Occipital lobe (tissue), 2 donors: Measurements from ENCODE around the gene SCN1B. TPM values are rescaled to one million over a fixed set of nuclear protein-coding genes. Genes with fewer than 3 reads are reported as not detected.

Experiments
- DNase-seq: peaks from one replicate; lab custom pipeline; 2025; lab: John Stamatoyannopoulos, UW
- total RNA-seq: library from RNA; depleted of rRNA; stranded (reverse); fragments of >200 nt; gene quantifications from one replicate; pipeline ENCODE4 v1.2.3, GENCODE V29; 2014

SCN1B gene
- total RNA-seq, 1 donor from 2014 or later, result 1.1 TPM

DNA sequence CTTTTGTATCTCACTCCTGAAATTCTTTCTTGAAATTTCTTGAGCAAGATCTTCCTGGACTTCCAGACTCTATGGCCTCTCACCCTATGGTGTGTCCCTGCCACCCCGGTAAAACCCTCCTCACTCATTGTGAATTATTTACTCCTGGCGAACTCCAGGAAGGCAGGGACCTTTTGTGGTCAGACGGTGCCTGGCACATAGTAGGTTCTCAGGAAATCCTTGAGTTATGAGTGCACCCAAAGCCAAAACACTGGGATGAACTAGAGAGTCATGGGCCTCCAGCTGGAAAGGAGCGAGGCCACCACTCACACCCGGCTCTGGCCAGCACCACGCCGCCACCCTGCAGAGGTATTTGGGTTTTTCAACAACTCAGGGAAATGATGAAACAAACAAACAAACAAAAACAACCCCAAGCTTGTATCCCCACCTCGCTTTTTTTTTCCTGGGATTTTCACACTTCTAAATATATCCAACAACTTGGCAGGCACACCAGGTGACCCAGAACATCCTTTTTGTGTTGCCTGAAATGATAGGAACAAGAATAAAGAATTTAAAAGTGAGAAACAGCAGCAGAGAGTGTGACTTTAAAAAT lies 22.4 kb downstream of the SCN1B start:
- DNase-seq, result no peak

DNA sequence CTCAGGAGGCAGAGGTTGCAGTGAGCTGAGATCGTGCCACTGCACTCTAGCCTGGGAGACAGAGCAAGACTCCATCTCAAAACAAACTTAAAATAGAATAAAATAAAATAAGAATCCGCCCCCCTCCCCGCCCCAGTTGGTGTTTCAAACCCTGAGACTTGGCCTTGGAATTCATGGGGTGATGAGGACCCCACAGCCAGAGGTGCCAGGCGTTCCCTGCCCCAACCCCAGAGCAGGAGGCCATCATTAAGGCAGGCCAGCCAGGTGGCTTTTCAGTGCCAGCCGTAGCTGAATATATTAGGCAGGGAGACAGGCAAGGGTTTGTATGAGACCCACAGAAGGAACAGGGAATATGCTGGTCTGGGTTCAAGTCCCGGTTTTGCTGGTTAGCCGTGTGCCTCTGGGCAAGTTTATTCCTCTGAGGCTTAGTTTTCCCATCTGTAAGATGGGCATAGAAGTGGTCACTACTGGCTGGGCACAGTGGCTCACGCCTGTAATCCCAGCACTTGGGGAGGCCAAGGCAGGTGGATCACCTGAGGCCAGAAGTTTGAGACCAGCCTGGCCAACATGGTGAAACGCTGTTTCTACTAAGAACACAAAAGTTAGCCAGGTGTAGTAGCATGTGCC lies 23.5 kb downstream of the SCN1B start:
- no peak for DNase-seq

DNA sequence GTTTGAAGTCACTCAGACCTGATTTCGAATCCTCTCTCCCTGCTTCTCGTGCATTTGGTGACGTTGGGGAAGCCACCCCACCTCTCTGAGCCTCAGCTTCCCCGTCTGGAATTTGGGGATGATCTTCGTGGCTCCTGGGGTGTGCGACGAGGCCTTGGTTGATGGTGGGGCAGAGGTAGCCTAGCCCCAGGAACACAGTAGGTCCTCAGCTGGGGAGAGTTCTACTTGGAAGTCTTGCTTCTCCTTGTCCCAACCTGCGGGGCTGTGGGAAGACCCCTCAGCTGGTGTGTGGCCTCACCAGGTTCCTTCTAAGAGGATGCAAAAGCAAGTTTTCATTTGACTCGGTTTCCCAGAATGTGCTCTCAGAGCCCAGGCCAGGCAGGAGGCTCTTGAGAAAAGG lies 24.4 kb downstream of the SCN1B start:
- no peak for DNase-seq

DNA sequence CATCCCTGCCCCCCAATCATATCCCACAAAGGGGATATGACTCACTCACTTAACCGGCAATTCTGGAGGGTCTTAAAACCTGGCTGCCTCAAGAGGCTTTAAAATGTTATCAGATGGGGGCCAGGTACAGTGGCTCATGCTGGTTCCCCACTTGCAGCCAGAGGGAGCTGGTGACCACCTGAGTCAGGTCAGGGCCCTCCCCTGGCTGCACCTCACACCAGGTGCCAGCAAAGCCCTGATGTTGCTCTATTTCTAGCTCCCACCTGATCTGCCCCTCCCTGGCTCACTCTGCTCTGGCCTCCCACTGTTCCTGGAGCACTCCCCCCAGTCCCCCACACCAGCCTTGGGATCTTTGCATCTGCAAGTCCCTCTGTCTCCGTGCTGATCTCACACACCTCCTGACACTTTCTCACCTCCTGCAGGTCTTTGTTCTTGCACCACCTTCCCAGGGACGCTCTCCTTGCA lies 25.5 kb downstream of the SCN1B start:
- no peak for DNase-seq

DNA sequence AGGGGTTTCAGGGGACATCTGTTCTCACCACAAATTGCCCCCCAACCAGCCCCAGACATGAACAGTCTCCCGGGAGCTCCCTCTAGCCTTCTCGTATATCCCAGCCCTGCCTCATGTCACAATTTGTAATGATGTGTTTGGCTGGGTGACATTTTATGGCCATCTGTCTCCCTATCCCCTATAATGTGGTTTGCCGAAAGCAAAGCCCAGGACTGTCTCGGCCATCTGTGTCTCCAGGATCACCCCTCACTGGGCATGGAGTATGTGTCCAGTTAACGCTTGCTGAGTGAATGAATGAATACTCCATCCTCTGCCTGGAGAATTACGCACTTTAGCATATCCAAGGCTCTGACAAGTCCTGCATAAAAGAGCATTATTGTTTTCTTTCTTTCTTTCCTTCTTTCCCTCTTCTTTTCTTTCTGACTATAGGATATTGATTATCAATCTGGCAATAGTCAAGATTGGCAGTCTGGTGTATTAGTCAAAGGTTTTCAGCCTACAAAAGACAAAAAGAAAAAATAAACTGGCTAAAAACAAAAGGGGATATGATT lies 26.3 kb downstream of the SCN1B start:
- no peak for DNase-seq

DNA sequence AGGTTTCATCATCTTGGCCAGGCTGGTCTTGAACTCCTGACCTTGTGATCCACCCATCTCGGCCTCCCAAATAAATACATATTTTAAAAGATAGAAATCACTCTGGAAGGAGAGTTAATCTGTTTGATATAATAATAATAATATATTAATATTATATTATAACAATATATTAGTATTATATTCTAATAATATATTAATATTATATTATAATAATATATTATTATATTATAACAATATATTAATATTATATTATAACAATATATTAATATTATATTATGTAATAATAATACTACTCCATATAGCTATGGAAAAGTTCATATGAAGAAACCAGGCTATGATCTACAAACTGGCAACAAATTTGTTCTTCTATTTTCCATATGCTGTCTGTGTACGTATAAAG lies 28.1 kb downstream of the SCN1B start:
- no peak for DNase-seq

- no peak for DNase-seq
Observed at GRCh38 chr19:35059006-35059798, 28.9 kb downstream of the SCN1B start.

DNA sequence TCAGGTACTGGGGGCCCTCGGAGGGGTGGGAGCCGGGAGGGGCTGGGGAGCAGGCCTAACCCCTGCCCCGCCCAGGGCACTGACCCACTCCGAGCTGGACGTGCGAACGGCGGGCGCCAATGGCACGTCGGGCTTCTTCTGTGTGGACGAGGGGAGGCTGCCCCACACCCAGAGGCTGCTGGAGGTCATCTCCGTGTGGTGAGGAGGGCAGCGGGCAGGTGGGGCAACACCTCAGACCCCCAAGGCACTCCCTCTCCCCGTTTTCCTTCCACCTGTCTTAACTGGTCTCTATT lies 29.5 kb downstream of the SCN1B start:
- no peak for DNase-seq

GRCh38 chr19:35060160-35060855 lies 30.0 kb downstream of the SCN1B start:
- no peak for DNase-seq

- no peak for DNase-seq
Observed at GRCh38 chr19:35061583-35062373, 31.5 kb downstream of the SCN1B start.

GRCh38 chr19:35062942-35063341 lies 32.7 kb downstream of the SCN1B start:
- no peak for DNase-seq

- DNase-seq, result no peak
Observed at GRCh38 chr19:35063940-35064818, 33.9 kb downstream of the SCN1B start.

- no peak for DNase-seq
Observed at GRCh38 chr19:35065574-35065973, 35.3 kb downstream of the SCN1B start.

GRCh38 chr19:35066121-35066520 lies 35.9 kb downstream of the SCN1B start:
- no peak for DNase-seq

DNA sequence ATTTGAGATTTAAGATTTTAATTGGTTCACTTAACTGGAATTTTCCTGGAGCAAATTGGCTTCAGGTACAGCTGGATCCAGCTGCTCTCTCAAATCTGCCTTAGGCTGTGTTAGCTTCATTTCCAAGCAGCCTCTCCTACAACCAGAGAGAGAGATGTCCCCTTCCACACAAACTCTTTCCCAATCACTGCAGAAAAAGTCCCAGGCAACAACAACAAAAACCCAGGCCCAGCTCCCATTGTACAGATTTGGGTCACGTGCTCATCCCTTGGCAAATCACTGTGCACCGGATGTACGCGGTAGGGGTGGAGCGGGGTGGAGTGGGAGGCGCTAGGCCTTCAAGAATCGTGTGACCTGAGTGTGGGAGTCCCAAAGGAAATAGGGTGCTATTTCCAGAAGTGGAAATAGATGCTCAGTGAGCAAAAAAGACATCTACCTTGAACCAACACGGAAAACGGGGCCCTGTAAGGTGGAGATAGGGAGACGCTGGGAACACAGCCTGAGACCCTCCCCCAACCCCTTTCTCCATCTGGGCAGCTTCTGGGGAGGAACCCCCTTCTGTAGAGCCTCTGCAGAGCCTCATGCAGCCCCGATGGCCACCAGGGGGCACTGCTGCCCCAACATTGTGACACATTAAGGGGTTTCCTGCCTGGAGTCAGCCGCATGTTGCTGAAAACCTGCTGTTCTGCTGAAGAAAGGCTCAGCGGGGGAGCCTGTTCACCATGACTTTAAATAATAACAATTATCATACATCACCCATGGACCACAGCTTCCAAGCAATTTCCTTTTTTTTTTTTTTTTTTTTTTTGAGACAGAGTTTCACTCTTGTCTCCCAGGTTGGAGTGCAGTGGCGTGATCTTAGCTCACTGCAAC lies 36.7 kb downstream of the SCN1B start:
- DNase-seq, result peak; percentile 69

DNA sequence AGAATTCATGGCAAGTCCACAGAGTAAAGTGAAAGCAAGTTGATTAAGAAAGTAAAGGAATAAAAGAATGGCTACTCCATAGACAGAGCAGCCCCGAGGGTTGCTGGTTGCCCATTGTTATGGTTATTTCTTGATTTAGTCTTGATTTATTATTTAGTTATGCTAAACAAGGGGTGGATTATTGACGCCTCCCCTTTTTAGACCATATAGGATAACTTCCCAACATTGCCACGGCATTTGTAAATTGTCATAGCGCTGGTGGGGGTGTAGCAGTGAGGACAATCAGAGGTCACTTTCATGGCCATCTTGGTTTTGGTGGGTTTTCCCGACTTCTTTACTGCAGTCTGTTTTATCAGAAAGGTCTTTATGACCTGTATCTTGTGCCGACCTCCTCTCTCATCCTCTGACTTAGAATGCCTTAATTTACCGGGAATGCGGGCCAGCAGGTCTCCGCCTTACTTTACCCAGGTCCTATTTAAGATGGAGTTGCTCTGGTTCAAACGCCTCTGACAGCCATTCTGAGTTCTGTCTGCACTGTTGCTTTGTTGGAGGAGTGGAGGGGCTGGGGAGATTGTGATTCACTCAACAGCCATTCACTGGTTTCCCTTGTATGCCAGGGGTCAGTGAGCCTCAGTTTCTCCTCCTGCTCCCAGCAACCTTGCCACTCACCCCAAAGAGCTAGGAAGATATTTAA lies 38.8 kb downstream of the SCN1B start:
- no peak for DNase-seq

DNA sequence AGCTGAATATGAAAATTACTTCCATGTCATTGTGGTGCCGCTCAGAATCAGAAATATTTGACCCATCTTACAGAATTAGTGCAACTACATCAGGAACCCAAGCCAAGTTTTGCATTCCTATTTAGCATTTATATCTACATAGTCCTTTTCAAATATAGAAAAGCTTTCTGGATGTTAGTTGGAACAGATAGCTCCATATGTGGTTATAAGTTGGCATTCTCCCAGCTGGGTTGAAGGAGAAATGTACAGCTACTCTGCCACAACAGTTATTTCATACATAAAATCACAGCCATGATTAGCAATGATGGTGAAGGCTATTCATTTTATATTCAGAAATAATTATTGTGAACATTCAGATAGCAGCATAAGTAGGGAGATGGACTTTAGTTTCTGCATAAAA lies 39.4 kb downstream of the SCN1B start:
- no peak for DNase-seq

GRCh38 chr19:35070471-35070870 lies 40.2 kb downstream of the SCN1B start:
- DNase-seq, result no peak

GRCh38 chr19:35073516-35073915 lies 43.2 kb downstream of the SCN1B start:
- no peak for DNase-seq
